Activated B cell treated with CpG ODN at 0.5 μM for 24 hours (primary cell): ENCODE results near the gene TUBB3. TPM values are rescaled to one million over a fixed set of nuclear protein-coding genes. Genes with fewer than 3 reads are reported as not detected.

Source experiments
- ATAC-seq: fragments of 200-7000 bp; cut with Tn5 transposase; one replicate; pipeline ENCODE4 v1.10.0; 2021; ENCODE audit warnings: low read depth, mild to moderate bottlenecking, moderate library complexity
- CTCF ChIA-PET: fragments of 350-600 bp; sonication (Branson Sonifier 250); formaldehyde crosslinking; loops from one replicate; lab custom pipeline; 2021; ENCODE audit warnings: antibody characterized with exemption; lab: Charles Lee
- POLR2A ChIA-PET: fragments of 350-600 bp; sonication (Branson Sonifier 250); formaldehyde crosslinking; loops from one replicate; lab custom pipeline; 2021; ENCODE audit warnings: antibody characterized with exemption; lab: Charles Lee
- DNase-seq: peaks from one replicate; pipeline ENCODE4 v3.0.0; 2022
- H3K27ac Mint-ChIP-seq: one replicate; pipeline ENCODE4 v1.8.0; 2020; ENCODE audit warnings: mixed read lengths
- H3K27me3 Mint-ChIP-seq: one replicate; pipeline ENCODE4 v1.8.0; 2021; ENCODE audit warnings: mixed read lengths
- H3K36me3 Mint-ChIP-seq: one replicate; pipeline ENCODE4 v1.8.0; 2021; ENCODE audit warnings: low read depth, mixed read lengths
- H3K4me1 Mint-ChIP-seq: one replicate; pipeline ENCODE4 v1.8.0; 2021; ENCODE audit warnings: mixed read lengths
- H3K4me3 Mint-ChIP-seq: one replicate; pipeline ENCODE4 v1.8.0; 2020; ENCODE audit warnings: mild to moderate bottlenecking, mixed read lengths
- H3K9me3 Mint-ChIP-seq: one replicate; pipeline ENCODE4 v1.8.0; 2020; ENCODE audit warnings: mixed read lengths
- CTCF ChIP-seq: fragments of 200-600 bp; IDR thresholded peaks from one replicate; pipeline ENCODE4 v1.8.0; 2022; ENCODE audit warnings: antibody characterized with exemption, mild to moderate bottlenecking
- intact Hi-C: fragments of 100-400 bp; cut with micrococcal nuclease; formaldehyde crosslinking; loops from one replicate; pipeline ENCODE4 v1.15.1; 2024
- total RNA-seq: library from RNA; stranded (reverse); gene quantifications from 2 replicates; pipeline ENCODE4 v1.2.3, GENCODE V29; 2022

Gene TUBB3
- total RNA-seq, 1 donor from 2014 or later = 0.33 TPM

- POLR2A ChIA-PET = interaction anchor here (0.7 to 0.9 kb wide), 2 partner anchors 16 to 52 kb away, joined by 3 read pairs; no protein-coding TSS in a partner anchor
- intact Hi-C loops = loop anchor here (5.0 kb wide), 1 partner anchor 37 kb away; no protein-coding TSS in a partner anchor
These were observed 46.7 kb downstream of the TUBB3 start for GRCh38 chr16:89969741-89970410.

GRCh38 chr16:89971495-89972243, 48.5 kb downstream of the TUBB3 start:
- Mint-ChIP-seq H3K27me3 (no peaks in the 10 kb centered on the region), H3K36me3 (peaks cover 9% of the 10 kb centered on the region), H3K4me3 (peak overlapping the region; percentile 99), H3K4me1 (peaks cover 41% of the 10 kb centered on the region), H3K9me3 (no peaks in the 10 kb centered on the region), H3K27ac (peak overlapping the region; percentile 94)
- ATAC-seq (peak; percentile 2), DNase-seq (no peak)
- ChIA-PET CTCF (no interaction called here), POLR2A (interaction anchor here (1.2 to 1.8 kb wide), 7 partner anchors 11 to 62 kb away, joined by 3 to 5 read pairs (median 4); partner anchors contain the start of gene DEF8)
- no peak for TF ChIP-seq CTCF
- intact Hi-C loops = loop anchor here (1.0 to 5.0 kb wide), 4 partner anchors 23 to 97 kb away; partner anchors contain the start of gene DEF8

More at GRCh38 chr16:89969741-89970410, 46.7 kb downstream of the TUBB3 start:
- no peak for DNase-seq
- no peak overlapping the region for H3K4me3 Mint-ChIP-seq
- no peaks in the 10 kb centered on the region for H3K27me3 Mint-ChIP-seq
- H3K4me1 Mint-ChIP-seq = peaks cover 36% of the 10 kb centered on the region
- ATAC-seq = no peak
- CTCF ChIA-PET = no interaction called here
- H3K9me3 Mint-ChIP-seq = no peaks in the 10 kb centered on the region
- no peak overlapping the region for H3K27ac Mint-ChIP-seq
- peaks cover 15% of the 10 kb centered on the region for H3K36me3 Mint-ChIP-seq
- TF ChIP-seq CTCF = no peak

DNA sequence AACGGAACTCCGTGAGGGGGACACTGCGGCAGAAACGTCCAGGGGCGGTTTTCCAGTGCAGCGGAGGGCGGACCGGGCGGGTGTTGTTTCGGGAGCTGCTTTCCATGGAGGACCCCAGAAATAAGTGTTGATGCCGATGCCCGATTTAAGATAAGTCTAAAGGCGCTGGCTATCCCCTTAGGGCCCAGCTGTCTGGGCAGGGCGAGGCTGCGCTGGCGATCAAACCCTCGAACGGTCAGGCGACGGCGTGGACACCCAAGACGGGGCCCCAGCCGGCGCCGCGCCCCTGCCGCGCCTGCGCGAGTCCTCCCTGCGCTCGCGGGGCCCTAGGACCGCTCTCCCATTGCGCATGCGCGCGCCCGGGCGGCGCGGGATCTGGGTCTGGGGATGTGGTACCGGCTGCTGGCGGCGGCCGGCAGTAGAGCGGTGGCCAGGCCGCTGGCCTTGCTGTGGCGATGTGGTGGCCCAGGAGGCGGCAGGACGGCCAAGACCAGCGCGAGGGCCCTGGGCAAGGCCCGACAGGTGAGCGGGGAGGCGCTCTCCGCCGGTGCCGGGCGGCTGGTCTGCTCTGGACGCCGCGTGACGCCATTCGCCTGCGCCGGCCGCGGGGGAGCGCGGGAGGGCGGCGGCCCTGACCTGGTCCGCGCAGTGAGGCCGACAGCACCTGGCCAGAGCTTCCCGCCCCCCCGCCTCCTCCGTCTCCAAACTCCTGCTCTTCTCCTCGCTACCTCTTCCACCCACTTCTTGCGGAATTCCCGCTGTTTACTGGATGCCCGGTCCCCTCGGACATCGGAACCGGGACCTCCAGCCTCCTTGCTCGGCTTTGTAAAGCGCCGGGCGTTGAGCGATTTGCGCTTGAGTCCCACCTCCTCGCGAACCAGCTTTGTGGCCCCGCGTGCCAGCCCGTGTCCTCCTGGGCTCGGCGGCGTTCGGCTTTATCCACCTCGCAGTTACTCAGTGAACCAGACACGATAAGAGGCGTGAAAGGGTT, 49.4 kb downstream of the TUBB3 start:
- POLR2A ChIA-PET = interaction anchor here (0.6 to 1.8 kb wide), 12 partner anchors 12 to 75 kb away, joined by 3 to 5 read pairs (median 4); partner anchors contain the start of gene DEF8
- H3K27me3 Mint-ChIP-seq = no peaks in the 10 kb centered on the region
- peak overlapping the region; percentile 99 for H3K4me3 Mint-ChIP-seq
- peaks cover 12% of the 10 kb centered on the region for H3K36me3 Mint-ChIP-seq
- no peaks in the 10 kb centered on the region for H3K9me3 Mint-ChIP-seq
- H3K4me1 Mint-ChIP-seq = peaks cover 41% of the 10 kb centered on the region
- DNase-seq = peak; percentile 94
- CTCF ChIA-PET = no interaction called here
- intact Hi-C loops = loop anchor here (1.0 to 5.0 kb wide), 4 partner anchors 24 to 98 kb away; partner anchors contain the start of gene DEF8
- TF ChIP-seq CTCF = no peak
- peak overlapping the region; percentile 94 for H3K27ac Mint-ChIP-seq
- peak; percentile 92 for ATAC-seq

GRCh38 chr16:89973235-89973634, 50.1 kb downstream of the TUBB3 start:
- Mint-ChIP-seq H3K9me3 (no peaks in the 10 kb centered on the region), H3K4me1 (peaks cover 41% of the 10 kb centered on the region), H3K27ac (peak overlapping the region; percentile 94), H3K36me3 (peaks cover 19% of the 10 kb centered on the region), H3K27me3 (no peaks in the 10 kb centered on the region), H3K4me3 (peak overlapping the region; percentile 99)
- ChIA-PET POLR2A (interaction anchor here (0.6 to 1.8 kb wide), 7 partner anchors 12 to 491 kb away, joined by 3 to 5 read pairs (median 4); no protein-coding TSS in a partner anchor), CTCF (no interaction called here)
- DNase-seq (no peak), ATAC-seq (no peak)
- intact Hi-C loops = loop anchor here (5.0 kb wide), 1 partner anchor 34 kb away; no protein-coding TSS in a partner anchor
- no peak for TF ChIP-seq CTCF
